Small intestine (tissue), 7 donors: ENCODE data around the gene HTRA3. TPM values are rescaled to one million over a fixed set of nuclear protein-coding genes. Genes with fewer than 3 reads are reported as not detected.

ENCODE experiments used
- DNase-seq, 2 donors: peaks; one replicate each; pipeline versions ENCODE4 v3.0.0 to v3.0.0-alpha.2; 2013
- FAIRE-seq: peaks from 2 replicates; lab custom pipeline; 2012; peaks lifted over from hg19 to GRCh38; lab: Jason Lieb, UNC
- H3K27ac ChIP-seq, 3 donors: one replicate each; pipeline ENCODE4 v1.5.1; 2013; ENCODE audit warnings: low read length in 2 of 3, mild to moderate bottlenecking in 2 of 3, control low read depth in 1 of 3, inconsistent platforms in 1 of 3, low read depth in 1 of 3, moderate library complexity in 1 of 3
- H3K27me3 ChIP-seq, 3 donors: one replicate each; pipeline ENCODE4 v1.6.1; 2013; ENCODE audit warnings: low read length in 3 of 3, inconsistent platforms in 1 of 3; ENCODE audit not compliant: control insufficient read depth in 3 of 3, insufficient read depth in 3 of 3
- H3K36me3 ChIP-seq, 3 donors: one replicate each; pipeline ENCODE4 v1.6.1; 2013; ENCODE audit warnings: low read length in 3 of 3, inconsistent platforms in 1 of 3, low read depth in 1 of 3, mild to moderate bottlenecking in 1 of 3, moderate library complexity in 1 of 3; ENCODE audit not compliant: control insufficient read depth in 3 of 3, insufficient read depth in 2 of 3
- H3K4me1 ChIP-seq, 3 donors: one replicate each; pipeline ENCODE4 v1.6.1; 2013; ENCODE audit warnings: low read length in 2 of 3, inconsistent platforms in 1 of 3, low read depth in 1 of 3, mild to moderate bottlenecking in 1 of 3, moderate library complexity in 1 of 3; ENCODE audit not compliant: control insufficient read depth in 3 of 3, insufficient read depth in 2 of 3
- H3K4me3 ChIP-seq, 3 donors: one replicate each; pipeline ENCODE4 v1.5.1; 2013; ENCODE audit warnings: low read length in 3 of 3, control low read depth in 1 of 3, inconsistent platforms in 1 of 3, low read depth in 1 of 3, mild to moderate bottlenecking in 1 of 3, moderate library complexity in 1 of 3
- H3K9me3 ChIP-seq, 2 donors: one replicate each; pipeline ENCODE4 v1.6.1; 2013; ENCODE audit warnings: low read depth in 1 of 2, low read length in 1 of 2; ENCODE audit not compliant: control insufficient read depth in 2 of 2, insufficient read depth in 1 of 2
- WGBS, 3 donors: extraction: QIAGEN DNeasy Blood & Tissue Kit; methylation state at CpG; one replicate each; pipeline ENCODE4 v1.1.7; 2013; 5-methylcytosine and 5-hydroxymethylcytosine counted together
- polyA plus RNA-seq, 4 donors: library from polyadenylated mRNA; stranded (reverse) in 3 of 4; unstranded in 1 of 4; fragments of 200-250 nt in 3 of 4; fragments of 120-200 nt in 1 of 4; gene quantifications; one replicate each; pipeline versions ENCODE4 v1.2.1 to v1.2.3, GENCODE V29; 2013
- donor health status: healthy with polysubstance abuse.
- donor health status: control.
- donor health status: control.
- donor health status: Bipolar disorder and iron deficiency.
- donor health status: healthy.

HTRA3 gene
- polyA plus RNA-seq, 4 donors: 0.67 to 13.2 (median 6.1) TPM

DNA sequence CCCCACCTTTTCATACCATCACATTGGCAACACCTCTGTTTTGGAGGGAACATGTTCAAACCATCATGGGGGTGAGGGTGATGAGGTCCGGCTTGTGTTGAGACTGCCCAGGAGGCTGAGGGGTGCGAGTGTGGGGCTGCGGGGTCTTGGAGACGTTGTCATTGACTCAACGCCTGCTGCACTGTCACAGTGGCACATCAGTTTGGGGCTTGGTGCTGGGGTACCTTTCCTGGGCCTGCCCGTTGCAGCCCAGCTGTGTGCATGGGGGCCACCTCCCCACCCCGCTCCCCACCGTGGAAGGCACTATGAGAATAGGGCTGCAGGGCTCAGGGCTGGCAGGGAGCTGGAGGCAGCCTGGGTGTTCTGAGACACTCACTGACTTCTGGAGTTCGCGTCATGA is 2.3 kb downstream of the HTRA3 start:
- DNase-seq: no peak
- peaks cover 0 to 21% (median 0%) of the 10 kb centered on the region in 3 donors for H3K4me1 ChIP-seq
- H3K9me3 ChIP-seq: no peaks in the 10 kb centered on the region
- FAIRE-seq: no peak
- peaks cover 2 to 29% (median 9%) of the 10 kb centered on the region in 3 donors for H3K27me3 ChIP-seq
- no peaks in the 10 kb centered on the region for H3K36me3 ChIP-seq
- 85 to 90% (median 89%) methylated on average over 10 of the region's 10 CpGs for WGBS, 3 donors
- H3K27ac ChIP-seq: no peak overlapping the region
- no peak overlapping the region for H3K4me3 ChIP-seq

DNA sequence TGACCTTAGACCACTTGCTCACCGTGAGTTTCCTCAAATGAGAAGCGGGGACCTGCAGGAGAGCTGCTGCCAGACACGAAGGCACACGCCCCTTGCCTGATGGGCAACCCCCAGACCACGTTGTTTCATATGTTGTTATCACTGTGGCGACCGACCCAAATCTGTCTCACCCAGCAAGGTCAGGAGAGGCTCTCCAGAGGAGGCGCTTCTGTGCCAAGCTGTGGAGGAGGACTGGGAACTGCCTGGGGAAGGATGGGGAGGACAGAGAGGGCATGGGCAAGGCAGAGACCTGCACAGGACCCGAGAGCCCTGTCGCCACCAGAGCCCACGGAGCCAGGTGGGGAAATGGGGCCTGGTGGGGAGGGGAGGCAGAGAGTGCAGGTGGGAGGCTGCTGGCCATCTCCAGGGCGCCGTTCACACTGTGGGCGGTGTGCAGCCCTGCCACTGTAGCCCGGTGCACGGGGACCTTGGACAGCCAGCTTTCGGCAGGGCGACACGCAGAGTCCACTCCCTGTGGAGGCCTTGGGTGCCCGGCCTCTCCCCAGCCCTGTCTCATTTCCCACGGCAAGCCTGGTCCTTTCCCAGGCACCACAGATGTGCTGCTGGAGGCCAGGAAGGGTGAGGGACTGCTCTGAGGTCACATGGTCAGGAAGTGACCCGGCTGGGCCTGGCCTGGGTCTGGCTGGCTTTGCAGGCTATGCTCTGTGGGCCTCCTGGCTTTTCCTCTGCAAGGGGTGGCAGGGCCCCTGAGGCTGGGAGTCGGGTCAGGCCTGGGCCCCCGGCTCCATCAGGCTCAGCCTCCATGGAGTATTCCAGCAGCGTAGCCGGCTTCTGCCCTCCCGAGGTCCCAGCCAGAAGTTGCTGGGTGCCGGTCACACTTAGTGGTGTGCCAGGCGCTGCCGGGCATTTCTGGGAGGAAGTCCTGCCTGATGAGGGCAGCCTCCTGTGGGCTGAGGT is 3.2 kb downstream of the HTRA3 start:
- Histone ChIP-seq H3K4me1 (peaks cover 0 to 17% (median 0%) of the 10 kb centered on the region in 3 donors), H3K27me3 (peaks cover 2 to 26% (median 9%) of the 10 kb centered on the region in 3 donors), H3K36me3 (no peaks in the 10 kb centered on the region), H3K4me3 (no peak overlapping the region), H3K27ac (peak overlapping the region in 1 of 3 donors; percentile 54), H3K9me3 (no peaks in the 10 kb centered on the region)
- FAIRE-seq: no peak
- 58 to 62% (median 60%) methylated on average over 28 to 30 of the region's 30 CpGs for WGBS, 3 donors
- no peak for DNase-seq

DNA sequence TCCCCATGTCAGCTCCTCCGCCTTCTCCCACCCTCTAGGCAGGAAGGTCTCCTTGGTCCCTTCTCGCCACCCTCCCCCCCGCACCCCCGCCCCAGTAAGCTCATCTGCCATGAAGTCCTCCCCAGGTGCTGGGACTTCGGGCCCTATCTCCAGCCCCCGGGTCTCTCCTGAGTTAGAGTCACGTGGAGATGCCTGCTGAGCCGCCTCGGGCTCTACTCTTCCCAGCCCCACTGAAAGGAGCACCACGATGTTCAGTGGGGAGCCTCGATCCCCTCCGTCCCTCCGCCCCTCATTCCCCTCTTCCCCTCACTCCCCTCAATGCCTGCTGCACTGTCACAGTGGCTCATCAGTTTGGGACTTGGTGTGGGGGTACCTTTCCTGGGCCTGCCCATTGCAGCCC is 3.9 kb downstream of the HTRA3 start:
- Histone ChIP-seq H3K27me3 (peaks cover 2 to 23% (median 9%) of the 10 kb centered on the region in 3 donors), H3K4me3 (no peak overlapping the region), H3K4me1 (peaks cover 0 to 17% (median 0%) of the 10 kb centered on the region in 3 donors), H3K36me3 (no peaks in the 10 kb centered on the region), H3K9me3 (no peaks in the 10 kb centered on the region), H3K27ac (peak overlapping the region in 1 of 3 donors; percentile 54)
- DNase-seq (no peak), FAIRE-seq (no peak)
- WGBS, 3 donors: 76 to 85% (median 79%) methylated on average over 13 of the region's 13 CpGs

DNA sequence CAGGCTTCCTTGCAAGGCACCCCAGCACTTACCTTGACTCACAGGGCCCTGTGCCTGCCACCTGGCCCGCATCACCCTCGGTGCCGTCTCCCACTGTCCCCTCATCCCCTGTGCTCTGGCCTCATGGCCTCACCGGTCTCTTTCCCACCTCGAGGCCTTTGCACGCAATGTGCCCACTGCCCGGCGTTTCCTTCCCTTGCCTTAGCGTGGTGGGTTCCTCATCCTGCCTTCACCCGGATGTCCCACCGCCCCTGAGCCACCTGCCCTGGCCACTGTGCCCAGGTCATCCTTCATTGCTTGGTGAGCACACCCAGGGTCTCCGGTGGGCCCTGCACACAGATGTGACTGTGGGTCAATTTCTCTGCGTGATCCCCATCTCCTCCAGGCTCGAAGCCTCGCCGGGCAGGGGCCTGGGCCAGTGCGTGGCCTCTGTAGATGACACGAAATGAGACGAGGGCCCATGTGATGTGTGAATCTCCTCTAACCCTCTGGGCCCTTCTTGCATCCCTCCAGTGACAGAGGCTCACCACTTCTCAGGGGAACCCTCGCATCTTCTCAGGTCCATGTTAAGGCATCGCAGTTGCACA is 4.6 kb downstream of the HTRA3 start:
- DNase-seq: no peak
- Histone ChIP-seq H3K4me1 (peaks cover 0 to 17% (median 0%) of the 10 kb centered on the region in 3 donors), H3K27me3 (peaks cover 2 to 17% (median 9%) of the 10 kb centered on the region in 3 donors), H3K4me3 (no peak overlapping the region), H3K36me3 (no peaks in the 10 kb centered on the region), H3K9me3 (no peaks in the 10 kb centered on the region), H3K27ac (peak overlapping the region in 2 of 3 donors; percentile 14 to 44)
- WGBS, 3 donors: 85 to 90% (median 87%) methylated on average over 21 of the region's 21 CpGs
- no peak for FAIRE-seq

DNA sequence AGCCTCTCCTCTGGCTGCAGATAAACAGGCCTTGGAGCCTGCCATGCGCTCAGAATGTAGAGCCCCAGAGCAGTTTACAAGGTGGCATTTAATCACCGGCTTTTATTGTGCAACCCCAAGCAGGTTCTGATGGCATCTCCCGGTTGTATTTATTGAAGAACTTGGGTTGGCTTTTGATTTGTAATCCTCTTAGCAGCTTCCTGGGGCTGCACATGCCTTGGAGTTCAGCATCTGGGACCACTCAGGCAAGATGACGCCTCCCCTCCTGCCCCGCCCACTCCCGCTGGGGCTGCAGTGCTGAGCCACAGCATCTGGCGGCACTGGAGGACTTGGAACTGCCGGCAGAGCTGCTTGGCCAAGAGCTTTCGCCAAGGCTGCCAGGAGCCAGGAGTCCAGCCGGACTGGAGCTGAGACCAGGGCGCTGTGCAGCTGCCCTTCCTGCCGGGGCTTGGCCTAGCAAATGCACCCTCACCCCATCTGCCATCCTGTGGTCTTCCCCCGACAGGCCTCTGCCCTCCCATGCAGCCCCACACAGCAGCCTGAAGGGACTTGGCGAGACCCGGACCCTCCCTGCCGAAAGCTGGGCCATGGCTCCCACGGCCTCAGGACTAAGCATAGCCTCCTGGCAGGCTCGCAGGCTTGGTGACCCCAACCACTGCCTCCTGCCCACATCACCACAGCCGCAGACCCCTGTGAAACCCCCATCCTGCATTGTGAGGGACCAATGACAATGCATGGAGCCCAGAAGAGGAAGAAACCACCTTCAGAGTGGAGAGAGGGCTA is 5.4 kb downstream of the HTRA3 start:
- DNase-seq: peak; percentile 18 to 60
- Histone ChIP-seq H3K4me1 (peaks cover 0 to 15% (median 0%) of the 10 kb centered on the region in 3 donors), H3K9me3 (no peaks in the 10 kb centered on the region), H3K36me3 (no peaks in the 10 kb centered on the region), H3K27me3 (peaks cover 2 to 15% (median 2%) of the 10 kb centered on the region in 3 donors), H3K4me3 (no peak overlapping the region), H3K27ac (peak overlapping the region in 2 of 3 donors; percentile 14 to 44)
- FAIRE-seq: no peak
- 44 to 52% (median 49%) methylated on average over 19 of the region's 19 CpGs for WGBS, 3 donors

DNA sequence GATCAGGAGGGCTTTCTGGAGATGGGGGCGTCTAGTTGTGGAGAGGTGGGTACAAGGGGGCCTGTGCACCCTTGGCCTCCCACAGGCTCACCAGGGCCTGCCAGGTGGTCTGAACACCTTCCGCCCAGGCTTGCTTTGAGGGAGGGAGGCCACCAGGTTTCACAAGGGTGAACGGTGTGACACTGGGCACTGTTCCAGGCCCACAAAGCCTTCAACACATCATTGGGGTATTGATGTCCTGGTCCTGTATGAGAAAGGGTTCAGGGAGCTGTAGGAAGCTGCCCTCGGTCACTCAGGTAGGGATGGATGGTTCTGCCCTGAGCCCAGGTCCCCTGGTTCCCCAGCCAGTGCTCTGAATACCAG is 6.0 kb downstream of the HTRA3 start:
- no peak overlapping the region for H3K27ac ChIP-seq
- whole genome bisulfite sequencing, 3 donors: 60 to 78% (median 61%) methylated on average over 4 of the region's 4 CpGs
- peaks cover 0 to 15% (median 0%) of the 10 kb centered on the region in 3 donors for H3K4me1 ChIP-seq
- no peaks in the 10 kb centered on the region for H3K9me3 ChIP-seq
- no peak for DNase-seq
- peaks cover 0 to 11% (median under 1%) of the 10 kb centered on the region in 3 donors for H3K27me3 ChIP-seq
- no peak for FAIRE-seq
- no peaks in the 10 kb centered on the region for H3K36me3 ChIP-seq
- H3K4me3 ChIP-seq: no peak overlapping the region

DNA sequence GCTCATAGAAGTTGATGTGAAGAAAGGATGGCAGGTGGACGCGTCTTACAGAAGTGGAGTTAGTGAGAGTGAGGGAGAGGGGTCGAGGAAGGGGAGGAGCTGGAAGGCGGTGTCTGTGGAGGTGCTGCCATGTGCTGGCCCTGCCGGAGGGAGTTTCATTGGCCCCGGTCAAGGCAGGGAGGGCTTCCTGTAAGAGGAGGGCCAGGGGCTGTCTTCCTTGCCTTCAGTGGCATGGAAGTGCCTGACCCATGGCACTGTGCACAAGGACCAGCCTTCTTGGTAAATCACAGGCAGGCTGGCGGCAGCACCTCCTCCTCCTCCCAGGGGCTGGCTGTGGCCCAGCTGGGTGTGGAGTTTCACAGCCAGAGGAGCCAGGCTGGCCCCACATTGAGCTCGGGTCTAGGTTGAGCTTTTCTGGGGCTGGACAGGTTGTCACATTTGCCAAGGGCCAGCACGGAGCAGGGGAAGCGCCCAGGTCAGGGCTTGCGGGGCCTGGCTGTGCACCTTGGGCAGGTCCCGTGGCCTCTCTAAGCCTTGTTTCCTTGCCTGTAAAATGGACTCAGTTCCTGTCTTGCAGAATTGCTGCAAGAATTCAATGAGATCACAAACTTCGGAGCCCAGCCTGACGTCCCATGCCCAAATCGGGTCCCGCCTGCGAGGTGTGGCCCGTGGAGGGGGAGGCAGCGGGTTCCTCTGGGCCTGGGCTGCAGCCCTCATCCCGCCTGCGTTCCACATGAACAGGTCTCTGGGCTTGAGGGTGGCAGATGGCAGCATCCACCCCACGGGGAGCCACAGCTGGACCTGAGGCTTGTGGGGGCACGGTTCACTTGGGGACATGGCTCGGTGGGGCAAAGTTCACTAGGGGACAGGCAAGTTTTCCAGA is 7.0 kb downstream of the HTRA3 start:
- peaks cover 0 to under 1% (median 0%) of the 10 kb centered on the region in 3 donors for H3K27me3 ChIP-seq
- no peak for FAIRE-seq

More for the DNA sequence above, 7.0 kb downstream of the HTRA3 start:
- H3K4me3 ChIP-seq: no peak overlapping the region
- no peak overlapping the region for H3K27ac ChIP-seq
- WGBS, 3 donors: 48 to 55% (median 54%) methylated on average over 24 of the region's 24 CpGs
- DNase-seq: no peak
- peaks cover 0 to 15% (median 0%) of the 10 kb centered on the region in 3 donors for H3K4me1 ChIP-seq
- no peaks in the 10 kb centered on the region for H3K36me3 ChIP-seq
- no peaks in the 10 kb centered on the region for H3K9me3 ChIP-seq
